Liver (tissue), 9 donors: Measurements from ENCODE around the gene ACOXL. TPM values are rescaled to one million over a fixed set of nuclear protein-coding genes. Genes with fewer than 3 reads are reported as not detected.

Experiments
- DNase-seq: peaks from one replicate; pipeline ENCODE4 v3.0.0-alpha.2; 2017; ENCODE audit warnings: low spot score
- H3K27ac ChIP-seq, 2 donors: one replicate each; pipeline ENCODE4 v1.7.0; 2013; ENCODE audit warnings: inconsistent platforms in 2 of 2, low read length in 2 of 2, control low read depth in 1 of 2, low read depth in 1 of 2, mild to moderate bottlenecking in 1 of 2
- H3K27me3 ChIP-seq, 4 donors: one replicate each; pipeline versions ENCODE4 v1.6.1 to v1.7.0; 2013; ENCODE audit warnings: low read length in 3 of 4, inconsistent platforms in 1 of 4, mild to moderate bottlenecking in 1 of 4, moderate library complexity in 1 of 4; ENCODE audit not compliant: control insufficient read depth in 4 of 4, insufficient read depth in 4 of 4
- H3K36me3 ChIP-seq, 4 donors: one replicate each; pipeline versions ENCODE4 v1.6.1 to v1.7.0; 2013; ENCODE audit warnings: low read length in 3 of 4, mild to moderate bottlenecking in 3 of 4, low read depth in 1 of 4, moderate library complexity in 1 of 4; ENCODE audit not compliant: control insufficient read depth in 4 of 4, insufficient read depth in 3 of 4
- H3K4me1 ChIP-seq, 4 donors: one replicate each; pipeline versions ENCODE4 v1.6.1 to v1.7.0; 2013; ENCODE audit warnings: low read length in 3 of 4, mild to moderate bottlenecking in 3 of 4, moderate library complexity in 1 of 4; ENCODE audit not compliant: control insufficient read depth in 4 of 4, insufficient read depth in 4 of 4
- H3K4me3 ChIP-seq, 3 donors: one replicate each; pipeline versions ENCODE4 v1.6.1 to v1.7.0; 2013; ENCODE audit warnings: low read length in 3 of 3, control low read depth in 1 of 3, low read depth in 1 of 3, mild to moderate bottlenecking in 1 of 3
- H3K9ac ChIP-seq, 2 donors: one replicate each; pipeline ENCODE4 v1.7.0; 2013; ENCODE audit warnings: low read length in 2 of 2, mild to moderate bottlenecking in 2 of 2, moderate library complexity in 2 of 2, control low read depth in 1 of 2, low read depth in 1 of 2
- H3K9me3 ChIP-seq, 4 donors: one replicate each; pipeline versions ENCODE4 v1.6.1 to v1.7.0; 2013; ENCODE audit warnings: low read length in 3 of 4; ENCODE audit not compliant: control insufficient read depth in 4 of 4
- EGR1 ChIP-seq, 2 donors: IDR thresholded peaks; 2 replicates each; pipeline ENCODE4 v1.6.1; 2016 to 2018; ENCODE audit warnings: antibody characterized with exemption in 2 of 2, low read depth in 2 of 2
- HNF4A ChIP-seq, 2 donors: conservative IDR thresholded peaks; 2 replicates each; pipeline ENCODE4 v1.6.1; 2016; ENCODE audit warnings: antibody characterized with exemption in 2 of 2, mild to moderate bottlenecking in 2 of 2
- HNF4G ChIP-seq: IDR thresholded peaks from 2 replicates; pipeline ENCODE4 v1.6.1; 2016; ENCODE audit warnings: antibody characterized with exemption
- MAX ChIP-seq: IDR thresholded peaks from 2 replicates; pipeline ENCODE4 v1.6.1; 2016; ENCODE audit warnings: antibody characterized with exemption
- NR2F2 ChIP-seq: IDR thresholded peaks from 2 replicates; pipeline ENCODE4 v1.6.1; 2016; ENCODE audit warnings: antibody characterized with exemption
- RAD21 ChIP-seq, 2 donors: IDR thresholded peaks; 2 replicates each; pipeline ENCODE4 v1.6.1; 2016; ENCODE audit warnings: antibody characterized with exemption in 2 of 2, mild to moderate bottlenecking in 2 of 2
- RXRA ChIP-seq, 2 donors: IDR thresholded peaks; 2 replicates each; pipeline ENCODE4 v1.6.1; 2017 to 2018; ENCODE audit warnings: antibody characterized with exemption in 2 of 2, mild to moderate bottlenecking in 1 of 2
- SP1 ChIP-seq: IDR thresholded peaks from 2 replicates; pipeline ENCODE4 v1.6.1; 2018; ENCODE audit warnings: antibody characterized with exemption, mild to moderate bottlenecking
- YY1 ChIP-seq: IDR thresholded peaks from 2 replicates; pipeline ENCODE4 v1.6.1; 2016; ENCODE audit warnings: antibody characterized with exemption, mild to moderate bottlenecking
- ZBTB33 ChIP-seq: IDR thresholded peaks from 2 replicates; pipeline ENCODE4 v1.6.1; 2016; ENCODE audit warnings: antibody characterized with exemption
- WGBS: extraction: QIAGEN DNeasy Blood & Tissue Kit; methylation state at CpG from one replicate; pipeline ENCODE4 v1.1.7; 2013; 5-methylcytosine and 5-hydroxymethylcytosine counted together
- polyA plus RNA-seq, 2 donors: library from polyadenylated mRNA; stranded (reverse) in 1 of 2; unstranded in 1 of 2; fragments of 200-250 nt in 1 of 2; fragments of >200 nt in 1 of 2; fragmentation: Nextera tagmentation in 1 of 2; extraction: Ambion mirVana in 1 of 2; gene quantifications; one replicate each; pipeline versions ENCODE4 v1.2.1 to v1.2.3, GENCODE V29; 2013 to 2015
- total RNA-seq, 2 donors: library from RNA; depleted of rRNA; stranded (reverse); fragments of >200 nt; gene quantifications; one replicate each; pipeline ENCODE4 v1.2.3, GENCODE V29; 2014
- TF ChIP-seq, protein P1 (sequence below): IDR thresholded peaks from 2 replicates; pipeline ENCODE4 v1.6.1; 2016; ENCODE audit warnings: antibody characterized with exemption
- TF ChIP-seq, protein P2 (sequence below): fragments of 150-350 bp; IDR thresholded peaks from 2 replicates; pipeline ENCODE4 v1.5.1; 2017; ENCODE audit warnings: improper control_type of control experiment, low read depth, low read length; ENCODE audit not compliant: missing input control
- donor health status: healthy.
- donor health status: healthy.
- donor health status: healthy.
- donor health status: healthy.
- donor health status: healthy.

The ACOXL gene
- total and polyA plus RNA-seq, 4 donors: 0.07 TPM; not detected in 3

- H3K4me3 ChIP-seq: no peak overlapping the region
- WGBS: 74% methylated on average over 14 of the region's 14 CpGs
- DNase-seq: no peak
- H3K36me3 ChIP-seq: no peaks in the 10 kb centered on the region
- no peaks in the 10 kb centered on the region for H3K9me3 ChIP-seq
- no peak overlapping the region for H3K27ac ChIP-seq
- no peaks in the 10 kb centered on the region for H3K27me3 ChIP-seq
- no peak overlapping the region for H3K9ac ChIP-seq
- TF ChIP-seq SP1 (no peak), NR2F2 (peak; percentile 44)
- H3K4me1 ChIP-seq: no peaks in the 10 kb centered on the region
Measured at GRCh38 chr2:110805894-110806452, 73.6 kb downstream of the ACOXL start.

- no peaks in the 10 kb centered on the region for H3K4me1 ChIP-seq
- no peak overlapping the region for H3K4me3 ChIP-seq
- no peak for TF ChIP-seq HNF4G
- TF ChIP-seq RXRA (IDR thresholded peaks at IDR 0.05): peak in 1 of 2 donors; percentile 38
- TF ChIP-seq YY1: no peak
- H3K9ac ChIP-seq: no peak overlapping the region
- DNase-seq: no peak
- no peak overlapping the region for H3K27ac ChIP-seq
- H3K27me3 ChIP-seq: no peaks in the 10 kb centered on the region
- no peaks in the 10 kb centered on the region for H3K36me3 ChIP-seq
- WGBS: 83% methylated on average over 12 of the region's 12 CpGs
- H3K9me3 ChIP-seq: no peaks in the 10 kb centered on the region
Measured at GRCh38 chr2:110807522-110807921, 75.1 kb downstream of the ACOXL start.

DNA sequence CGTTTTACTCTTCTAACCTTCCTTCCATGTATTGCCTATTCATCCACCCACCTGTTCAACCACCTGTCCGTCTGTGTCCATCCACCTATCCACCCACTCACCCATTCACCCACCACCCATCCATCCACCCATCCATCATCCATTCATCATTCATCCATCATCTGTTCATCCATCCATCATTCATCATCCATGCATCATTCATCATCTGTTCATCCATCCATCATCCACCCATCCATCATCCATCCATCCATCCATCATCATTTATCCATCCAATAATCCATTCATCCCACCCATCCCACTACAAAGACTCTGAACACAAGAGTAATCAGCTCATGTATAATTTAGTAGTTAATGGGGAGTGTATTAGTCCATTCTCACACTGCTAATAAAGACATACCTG is 78.0 kb downstream of the ACOXL start:
- Histone ChIP-seq H3K36me3 (no peaks in the 10 kb centered on the region), H3K4me3 (no peak overlapping the region), H3K9me3 (no peaks in the 10 kb centered on the region), H3K4me1 (no peaks in the 10 kb centered on the region), H3K9ac (no peak overlapping the region), H3K27me3 (no peaks in the 10 kb centered on the region), H3K27ac (no peak overlapping the region)
- WGBS: 65% methylated on average over 2 of the region's 2 CpGs
- TF ChIP-seq RAD21 (IDR thresholded peaks at IDR 0.05) (no peak), EGR1 (IDR thresholded peaks at IDR 0.05; ENCODE audit: low read depth in 2 of 2) (no peak), YY1 (no peak), NR2F2 (no peak), ZBTB33 (no peak), SP1 (no peak), MAX (no peak), HNF4G (no peak), RXRA (IDR thresholded peaks at IDR 0.05) (no peak), HNF4A (conservative IDR thresholded peaks at IDR 0.05) (no peak)
- TF ChIP-seq, protein P1, sequence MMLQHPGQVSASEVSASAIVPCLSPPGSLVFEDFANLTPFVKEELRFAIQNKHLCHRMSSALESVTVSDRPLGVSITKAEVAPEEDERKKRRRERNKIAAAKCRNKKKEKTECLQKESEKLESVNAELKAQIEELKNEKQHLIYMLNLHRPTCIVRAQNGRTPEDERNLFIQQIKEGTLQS: no peak
- TF ChIP-seq, protein P2, sequence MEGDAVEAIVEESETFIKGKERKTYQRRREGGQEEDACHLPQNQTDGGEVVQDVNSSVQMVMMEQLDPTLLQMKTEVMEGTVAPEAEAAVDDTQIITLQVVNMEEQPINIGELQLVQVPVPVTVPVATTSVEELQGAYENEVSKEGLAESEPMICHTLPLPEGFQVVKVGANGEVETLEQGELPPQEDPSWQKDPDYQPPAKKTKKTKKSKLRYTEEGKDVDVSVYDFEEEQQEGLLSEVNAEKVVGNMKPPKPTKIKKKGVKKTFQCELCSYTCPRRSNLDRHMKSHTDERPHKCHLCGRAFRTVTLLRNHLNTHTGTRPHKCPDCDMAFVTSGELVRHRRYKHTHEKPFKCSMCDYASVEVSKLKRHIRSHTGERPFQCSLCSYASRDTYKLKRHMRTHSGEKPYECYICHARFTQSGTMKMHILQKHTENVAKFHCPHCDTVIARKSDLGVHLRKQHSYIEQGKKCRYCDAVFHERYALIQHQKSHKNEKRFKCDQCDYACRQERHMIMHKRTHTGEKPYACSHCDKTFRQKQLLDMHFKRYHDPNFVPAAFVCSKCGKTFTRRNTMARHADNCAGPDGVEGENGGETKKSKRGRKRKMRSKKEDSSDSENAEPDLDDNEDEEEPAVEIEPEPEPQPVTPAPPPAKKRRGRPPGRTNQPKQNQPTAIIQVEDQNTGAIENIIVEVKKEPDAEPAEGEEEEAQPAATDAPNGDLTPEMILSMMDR: no peak
- no peak for DNase-seq
